PFSK-1 (cell line): ENCODE results near the gene PARD3B.

Source experiments
- FOXP2 ChIP-seq: optimal IDR thresholded peaks from 2 replicates; pipeline ENCODE3; 2011; ENCODE audit warnings: borderline replicate concordance, control low read depth, inconsistent platforms; ENCODE audit not compliant: insufficient read depth; ENCODE audit errors: extremely low read length, extremely low read depth
- POLR2AphosphoS5 ChIP-seq: IDR thresholded peaks from 2 replicates; pipeline ENCODE4 v1.6.1; 2012; ENCODE audit warnings: low read depth, mild to moderate bottlenecking, control low read depth, low read length, moderate library complexity
- REST ChIP-seq, 2 experiments: IDR thresholded peaks; 2 replicates each; pipeline versions ENCODE4 v1.6.1 to v1.8.0; 2011 to 2012; ENCODE audit warnings: low read depth in 2 of 2, low read length in 2 of 2, control low read depth in 1 of 2, inconsistent platforms in 1 of 2, mild to moderate bottlenecking in 1 of 2, moderate library complexity in 1 of 2; ENCODE audit not compliant: insufficient read depth in 1 of 2
- SIN3A ChIP-seq: IDR thresholded peaks from 2 replicates; pipeline ENCODE4 v1.6.1; 2012; ENCODE audit warnings: mild to moderate bottlenecking, low read length, moderate library complexity, borderline replicate concordance; ENCODE audit not compliant: insufficient read depth
- TAF1 ChIP-seq: IDR thresholded peaks from 2 replicates; pipeline ENCODE4 v1.6.1; 2012; ENCODE audit warnings: low read length, control low read depth, borderline replicate concordance; ENCODE audit not compliant: insufficient read depth

The PARD3B gene

GRCh38 chr2:204686406-204686805 lies 141.1 kb downstream of the PARD3B start:
- TF ChIP-seq REST (IDR thresholded peaks at IDR 0.05; ENCODE audit: insufficient read depth in 1 of 2, low read depth in 2 of 2, low read length in 2 of 2), result no peak
- TF ChIP-seq FOXP2, result no peak
- TF ChIP-seq SIN3A, result no peak
- no peak for TF ChIP-seq TAF1
- no peak for TF ChIP-seq POLR2AphosphoS5

GRCh38 chr2:204687776-204688175 lies 142.5 kb downstream of the PARD3B start:
- TF ChIP-seq POLR2AphosphoS5 (no peak), REST (IDR thresholded peaks at IDR 0.05; ENCODE audit: insufficient read depth in 1 of 2, low read depth in 2 of 2, low read length in 2 of 2) (no peak), TAF1 (no peak), SIN3A (no peak), FOXP2 (no peak)

- no peak for TF ChIP-seq POLR2AphosphoS5
- TF ChIP-seq FOXP2, result no peak
- TF ChIP-seq TAF1, result no peak
- no peak for TF ChIP-seq SIN3A
- no peak for TF ChIP-seq REST (IDR thresholded peaks at IDR 0.05; ENCODE audit: insufficient read depth in 1 of 2, low read depth in 2 of 2, low read length in 2 of 2)
These were observed 146.7 kb downstream of the PARD3B start for GRCh38 chr2:204691911-204692510.

GRCh38 chr2:204692790-204693189 lies 147.5 kb downstream of the PARD3B start:
- TF ChIP-seq SIN3A, result no peak
- TF ChIP-seq POLR2AphosphoS5, result no peak
- no peak for TF ChIP-seq TAF1
- TF ChIP-seq REST (IDR thresholded peaks at IDR 0.05; ENCODE audit: insufficient read depth in 1 of 2, low read depth in 2 of 2, low read length in 2 of 2), result no peak
- no peak for TF ChIP-seq FOXP2

- TF ChIP-seq TAF1, result no peak
- no peak for TF ChIP-seq SIN3A
- no peak for TF ChIP-seq REST (IDR thresholded peaks at IDR 0.05; ENCODE audit: insufficient read depth in 1 of 2, low read depth in 2 of 2, low read length in 2 of 2)
- no peak for TF ChIP-seq FOXP2
These were observed 148.0 kb downstream of the PARD3B start for GRCh38 chr2:204693262-204693661.
